A673 (cell line): ENCODE results near the gene APLN. TPM values are rescaled to one million over a fixed set of nuclear protein-coding genes. Genes with fewer than 3 reads are reported as not detected.

Experiments used
- BruUV-seq: library from RNA; stranded (reverse); fragments of 400-500 nt; replicated peaks from 2 replicates; lab custom pipeline; 2021; lab: Mats Ljungman, UMichigan
- CTCF ChIA-PET: fragments of 300-600 bp; sonication (Branson Sonifier 250); formaldehyde crosslinking; loops from one replicate; lab custom pipeline; 2022; ENCODE audit warnings: antibody characterized with exemption; lab: Charles Lee
- POLR2A ChIA-PET: fragments of 300-600 bp; sonication (Branson Sonifier 250); formaldehyde crosslinking; loops from one replicate; lab custom pipeline; 2022; ENCODE audit warnings: antibody characterized with exemption; ENCODE audit not compliant: low non-redundant PET; lab: Charles Lee
- DNase-seq: peaks from one replicate; pipeline ENCODE4 v3.0.0-alpha.2; 2015; ENCODE audit warnings: low spot score
- H3K27ac ChIP-seq: fragments of 200-600 bp; sonication (generic); 2 replicates; pipeline ENCODE4 v1.5.1; 2016; ENCODE audit warnings: mixed run types, low read depth, mild to moderate bottlenecking, mixed read lengths, antibody characterized with exemption, low read length; ENCODE audit not compliant: poor library complexity, severe bottlenecking
- H3K27me3 ChIP-seq: fragments of 200-600 bp; sonication (generic); replicated peaks from 2 replicates; pipeline ENCODE4 v1.6.1; 2017; ENCODE audit warnings: mixed run types, low read depth, mild to moderate bottlenecking, mixed read lengths, antibody characterized with exemption, low read length; ENCODE audit not compliant: insufficient read depth, poor library complexity
- H3K36me3 ChIP-seq: fragments of 200-600 bp; sonication (generic); 2 replicates; pipeline ENCODE4 v1.6.1; 2016; ENCODE audit warnings: mixed run types, mild to moderate bottlenecking, mixed read lengths, antibody characterized with exemption, low read length; ENCODE audit not compliant: insufficient read depth, poor library complexity, severe bottlenecking
- H3K4me1 ChIP-seq: fragments of 200-600 bp; sonication (generic); 2 replicates; pipeline ENCODE4 v1.6.1; 2017; ENCODE audit warnings: mixed run types, mild to moderate bottlenecking, mixed read lengths, antibody characterized with exemption, low read length; ENCODE audit not compliant: insufficient read depth, poor library complexity, severe bottlenecking
- H3K4me3 ChIP-seq: fragments of 200-600 bp; sonication (generic); 2 replicates; pipeline ENCODE4 v1.5.1; 2016; ENCODE audit warnings: low read depth, mixed run types, mild to moderate bottlenecking, mixed read lengths, low read length; ENCODE audit not compliant: poor library complexity, severe bottlenecking
- H3K9me3 ChIP-seq: fragments of 200-600 bp; sonication (generic); 2 replicates; pipeline ENCODE4 v1.6.1; 2016; ENCODE audit warnings: mixed run types, low read depth, mild to moderate bottlenecking, mixed read lengths, antibody characterized with exemption, low read length; ENCODE audit not compliant: poor library complexity, severe bottlenecking
- CTCF ChIP-seq: fragments of 300-800, 200-600 bp; sonication (generic); conservative IDR thresholded peaks from 2 replicates; pipeline ENCODE4 v1.5.1; 2017; ENCODE audit warnings: low read depth, mild to moderate bottlenecking, antibody characterized with exemption, low read length, moderate library complexity, mixed read lengths
- EZH2 ChIP-seq: fragments of 200-600 bp; sonication (generic); IDR thresholded peaks from 2 replicates; pipeline ENCODE4 v1.6.1; 2017; ENCODE audit warnings: borderline replicate concordance, low read depth, mild to moderate bottlenecking, mixed read lengths, antibody characterized with exemption, low read length; ENCODE audit not compliant: poor library complexity, severe bottlenecking
- intact Hi-C: fragments of 100-400 bp; cut with micrococcal nuclease; formaldehyde crosslinking; loops from one replicate; pipeline ENCODE4 v1.10.0; 2022; ENCODE audit not compliant: unreplicated experiment
- total RNA-seq: library from RNA; stranded (reverse); gene quantifications from 2 replicates; pipeline ENCODE4 v1.2.3, GENCODE V29; 2021

Gene APLN
- total RNA-seq, 1 experiment from 2014 or later, result 0.34 TPM

- intact Hi-C loops, result no loop called here
- Histone ChIP-seq H3K27me3 (no peaks in the 10 kb centered on the region), H3K36me3 (no peaks in the 10 kb centered on the region), H3K4me3 (no peak overlapping the region), H3K9me3 (no peaks in the 10 kb centered on the region), H3K4me1 (peaks cover 6% of the 10 kb centered on the region), H3K27ac (no peak overlapping the region)
- DNase-seq, result no peak
- TF ChIP-seq EZH2, result no peak
- no peak for TF ChIP-seq CTCF
- POLR2A ChIA-PET, result no interaction called here
- CTCF ChIA-PET, result no interaction called here
- no TSS peak for BruUV-seq
Measured at GRCh38 chrX:129597905-129598304, 56.9 kb downstream of the APLN start.

- Histone ChIP-seq H3K9me3 (no peaks in the 10 kb centered on the region), H3K27me3 (no peaks in the 10 kb centered on the region), H3K36me3 (no peaks in the 10 kb centered on the region), H3K4me1 (peaks cover 11% of the 10 kb centered on the region), H3K27ac (no peak overlapping the region), H3K4me3 (no peak overlapping the region)
- no peak for DNase-seq
- intact Hi-C loops, result no loop called here
- BruUV-seq, result no TSS peak
- POLR2A ChIA-PET, result no interaction called here
- CTCF ChIA-PET, result no interaction called here
- TF ChIP-seq EZH2 (no peak), CTCF (no peak)
Measured at GRCh38 chrX:129596077-129596476, 58.7 kb downstream of the APLN start.

Other genes starting within 250 kb of the APLN start
- gene SMARCA1, start 131.5 kb downstream of the APLN start, total RNA-seq, result 56.9 and 61.2 TPM in 2 replicates
- 25.4 and 27.8 TPM in 2 replicates for gene OCRL, start 114.7 kb downstream of the APLN start, total RNA-seq
- gene XPNPEP2, start 84.0 kb upstream of the APLN start, total RNA-seq, result not detected in 2 replicates
- not detected in 2 replicates for gene SASH3, start 125.0 kb upstream of the APLN start, total RNA-seq
- 17.1 and 19.4 TPM in 2 replicates for gene ZDHHC9, start 188.9 kb upstream of the APLN start, total RNA-seq